ENCODE measurements around the gene ENTR1.

GRCh38 chr9:136366826-136367225 lies 43.6 kb downstream of the ENTR1 start:
- TF ChIP-seq CTCF (IDR thresholded peaks at IDR 0.05) (no peak), POLR2AphosphoS5 (IDR thresholded peaks at IDR 0.05; ENCODE audit: insufficient read depth in 1 of 2, low read depth in 1 of 2) (no peak), POLR2A (IDR thresholded peaks at IDR 0.05) (no peak)

Measured in vagina (tissue), 2 donors.